Panc1 (cell line): ENCODE results near the gene HOXB3. TPM values are rescaled to one million over a fixed set of nuclear protein-coding genes. Genes with fewer than 3 reads are reported as not detected.

Source experiments
- ATAC-seq: fragments of 200-7000 bp; cut with Tn5 transposase; 2 replicates; pipeline ENCODE4 v1.9.1; 2020; ENCODE audit warnings: mild to moderate bottlenecking, moderate library complexity
- BruUV-seq: library from RNA; stranded (reverse); fragments of 400-500 nt; replicated peaks from 2 replicates; lab custom pipeline; 2021; lab: Mats Ljungman, UMichigan
- CTCF ChIA-PET: fragments of 300-600 bp; sonication (Branson Sonifier 250); formaldehyde crosslinking; loops from one replicate; lab custom pipeline; 2022; ENCODE audit warnings: antibody characterized with exemption; lab: Charles Lee
- POLR2A ChIA-PET: fragments of 300-600 bp; sonication (Branson Sonifier 250); formaldehyde crosslinking; loops from one replicate; lab custom pipeline; 2022; ENCODE audit warnings: antibody characterized with exemption; lab: Charles Lee
- DNase-seq: peaks from one replicate; pipeline ENCODE4 v3.0.0-alpha.2; 2010; ENCODE audit warnings: low read depth, low spot score
- H3K27ac ChIP-seq: 2 replicates; pipeline ENCODE4 v1.5.1; 2011; ENCODE audit warnings: mild to moderate bottlenecking, low read length, inconsistent platforms
- H3K27me3 ChIP-seq: fragments of 200-500 bp; sonication (Bioruptor generic); 2 replicates; pipeline ENCODE4 v1.6.0; 2014; ENCODE audit warnings: low read length, inconsistent platforms; ENCODE audit not compliant: control insufficient read depth, insufficient read depth
- H3K36me3 ChIP-seq: fragments of 200-500 bp; sonication (Bioruptor generic); 2 replicates; pipeline ENCODE4 v1.5.1; 2014; ENCODE audit warnings: inconsistent platforms, mild to moderate bottlenecking, low read length, moderate library complexity; ENCODE audit not compliant: control insufficient read depth, insufficient read depth
- H3K4me1 ChIP-seq: 2 replicates; pipeline ENCODE4 v1.5.1; 2011; ENCODE audit warnings: inconsistent platforms, mild to moderate bottlenecking, low read length, moderate library complexity; ENCODE audit not compliant: control insufficient read depth, insufficient read depth
- H3K4me3 ChIP-seq, 2 experiments: 2 replicates each; pipeline ENCODE4 v1.5.1; 2011 to 2012; ENCODE audit warnings: low read depth in 2 of 2, low read length in 2 of 2, mild to moderate bottlenecking in 2 of 2, inconsistent platforms in 1 of 2, moderate library complexity in 1 of 2
- H3K9me3 ChIP-seq: fragments of 200-500 bp; sonication (Bioruptor generic); 2 replicates; pipeline ENCODE4 v1.5.1; 2014; ENCODE audit warnings: low read depth, mild to moderate bottlenecking, inconsistent platforms, low read length, moderate library complexity; ENCODE audit not compliant: control insufficient read depth, insufficient read depth
- POLR2AphosphoS5 ChIP-seq: IDR thresholded peaks from 2 replicates; pipeline ENCODE4 v1.6.1; 2012; ENCODE audit warnings: mild to moderate bottlenecking, low read depth, low read length, moderate library complexity
- SIN3A ChIP-seq: IDR thresholded peaks from 2 replicates; pipeline ENCODE4 v1.6.1; 2012; ENCODE audit warnings: low read depth, mild to moderate bottlenecking, low read length, moderate library complexity, borderline replicate concordance; ENCODE audit not compliant: insufficient read depth
- TCF7L2 ChIP-seq: IDR thresholded peaks from 2 replicates; pipeline ENCODE4 v1.6.1; 2011; ENCODE audit warnings: mild to moderate bottlenecking, low read depth, low read length, inconsistent platforms
- in situ Hi-C: cut with HindIII; loops from 2 replicates; pipeline ENCODE4 v1.10.0; 2016; ENCODE audit warnings: low sequenced_read_pairs, low pct_unique_long_range_greater_than_20kb
- intact Hi-C: fragments of 100-400 bp; cut with micrococcal nuclease; formaldehyde crosslinking; loops from one replicate; pipeline ENCODE4 v1.10.0; 2022; ENCODE audit not compliant: unreplicated experiment
- total RNA-seq: library from RNA; stranded (reverse); gene quantifications from one replicate; pipeline ENCODE4 v1.2.1, GENCODE V29; 2021; ENCODE audit not compliant: unreplicated experiment
- TF ChIP-seq, protein P1 (sequence below), 2 experiments: IDR thresholded peaks; 2 replicates each; pipeline ENCODE4 v1.6.1; 2011 to 2012; ENCODE audit warnings: low read depth in 2 of 2, control low read depth in 1 of 2, low read length in 1 of 2, mild to moderate bottlenecking in 1 of 2, moderate library complexity in 1 of 2; ENCODE audit not compliant: insufficient read depth in 1 of 2
- TF ChIP-seq, protein P2 (sequence below): fragments of 450-650 bp; IDR thresholded peaks from 2 replicates; pipeline ENCODE4 v1.5.1; 2017; ENCODE audit warnings: mild to moderate bottlenecking

HOXB3 gene
- total RNA-seq, 1 experiment from 2014 or later: 127 TPM

DNA sequence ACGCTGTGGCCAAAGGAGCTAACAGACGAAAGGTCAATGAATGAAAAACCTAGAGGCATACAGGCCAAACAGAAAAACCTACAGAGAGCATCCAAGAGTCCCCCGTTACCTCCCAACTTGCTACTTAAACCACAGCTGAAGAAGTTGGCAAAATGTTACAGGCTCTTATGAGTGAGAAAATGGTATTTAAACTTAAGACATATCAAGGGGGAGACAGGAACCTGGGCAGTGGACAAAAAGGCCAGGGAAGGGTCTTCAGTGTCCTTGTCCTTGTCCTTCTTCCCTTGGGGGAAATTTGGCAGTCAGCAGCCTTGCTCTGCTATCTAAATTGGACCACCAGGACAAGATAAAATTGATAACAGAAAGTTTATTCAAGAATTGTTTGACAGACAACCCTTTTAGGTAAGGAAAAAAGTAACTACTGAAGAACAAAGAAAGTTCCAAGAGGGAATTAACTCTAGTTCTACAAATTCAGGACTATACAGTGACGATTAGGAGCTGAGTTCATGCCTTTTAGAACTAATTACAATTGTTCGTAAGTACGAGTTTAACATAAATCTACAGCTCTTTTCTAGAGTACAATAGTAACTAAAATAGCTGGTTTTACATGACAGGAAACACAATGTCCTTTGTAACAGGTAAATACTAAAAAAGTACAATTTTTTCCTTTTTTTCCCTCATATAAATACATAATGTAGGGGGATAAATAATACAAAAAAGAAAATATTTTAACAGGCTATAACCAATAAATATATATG, 41.3 kb downstream of the HOXB3 start:
- DNase-seq (no peak), ATAC-seq (no peak)
- peak overlapping the region in 1 of 2 experiments; percentile 43; a peak in 2 of 4 replicates for H3K4me3 ChIP-seq
- no TSS peak for BruUV-seq
- POLR2A ChIA-PET: interaction anchor here (0.9 kb wide), 1 partner anchor 44 kb away, joined by 4 read pairs; no protein-coding TSS in a partner anchor
- intact Hi-C loops (no loop called here), in situ Hi-C loops (no loop called here)
- TF ChIP-seq, protein P1, sequence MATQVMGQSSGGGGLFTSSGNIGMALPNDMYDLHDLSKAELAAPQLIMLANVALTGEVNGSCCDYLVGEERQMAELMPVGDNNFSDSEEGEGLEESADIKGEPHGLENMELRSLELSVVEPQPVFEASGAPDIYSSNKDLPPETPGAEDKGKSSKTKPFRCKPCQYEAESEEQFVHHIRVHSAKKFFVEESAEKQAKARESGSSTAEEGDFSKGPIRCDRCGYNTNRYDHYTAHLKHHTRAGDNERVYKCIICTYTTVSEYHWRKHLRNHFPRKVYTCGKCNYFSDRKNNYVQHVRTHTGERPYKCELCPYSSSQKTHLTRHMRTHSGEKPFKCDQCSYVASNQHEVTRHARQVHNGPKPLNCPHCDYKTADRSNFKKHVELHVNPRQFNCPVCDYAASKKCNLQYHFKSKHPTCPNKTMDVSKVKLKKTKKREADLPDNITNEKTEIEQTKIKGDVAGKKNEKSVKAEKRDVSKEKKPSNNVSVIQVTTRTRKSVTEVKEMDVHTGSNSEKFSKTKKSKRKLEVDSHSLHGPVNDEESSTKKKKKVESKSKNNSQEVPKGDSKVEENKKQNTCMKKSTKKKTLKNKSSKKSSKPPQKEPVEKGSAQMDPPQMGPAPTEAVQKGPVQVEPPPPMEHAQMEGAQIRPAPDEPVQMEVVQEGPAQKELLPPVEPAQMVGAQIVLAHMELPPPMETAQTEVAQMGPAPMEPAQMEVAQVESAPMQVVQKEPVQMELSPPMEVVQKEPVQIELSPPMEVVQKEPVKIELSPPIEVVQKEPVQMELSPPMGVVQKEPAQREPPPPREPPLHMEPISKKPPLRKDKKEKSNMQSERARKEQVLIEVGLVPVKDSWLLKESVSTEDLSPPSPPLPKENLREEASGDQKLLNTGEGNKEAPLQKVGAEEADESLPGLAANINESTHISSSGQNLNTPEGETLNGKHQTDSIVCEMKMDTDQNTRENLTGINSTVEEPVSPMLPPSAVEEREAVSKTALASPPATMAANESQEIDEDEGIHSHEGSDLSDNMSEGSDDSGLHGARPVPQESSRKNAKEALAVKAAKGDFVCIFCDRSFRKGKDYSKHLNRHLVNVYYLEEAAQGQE (IDR thresholded peaks at IDR 0.05; ENCODE audit: insufficient read depth in 1 of 2, low read depth in 2 of 2, low read length in 1 of 2): no peak
- TF ChIP-seq TCF7L2: no peak
- TF ChIP-seq, protein P2, sequence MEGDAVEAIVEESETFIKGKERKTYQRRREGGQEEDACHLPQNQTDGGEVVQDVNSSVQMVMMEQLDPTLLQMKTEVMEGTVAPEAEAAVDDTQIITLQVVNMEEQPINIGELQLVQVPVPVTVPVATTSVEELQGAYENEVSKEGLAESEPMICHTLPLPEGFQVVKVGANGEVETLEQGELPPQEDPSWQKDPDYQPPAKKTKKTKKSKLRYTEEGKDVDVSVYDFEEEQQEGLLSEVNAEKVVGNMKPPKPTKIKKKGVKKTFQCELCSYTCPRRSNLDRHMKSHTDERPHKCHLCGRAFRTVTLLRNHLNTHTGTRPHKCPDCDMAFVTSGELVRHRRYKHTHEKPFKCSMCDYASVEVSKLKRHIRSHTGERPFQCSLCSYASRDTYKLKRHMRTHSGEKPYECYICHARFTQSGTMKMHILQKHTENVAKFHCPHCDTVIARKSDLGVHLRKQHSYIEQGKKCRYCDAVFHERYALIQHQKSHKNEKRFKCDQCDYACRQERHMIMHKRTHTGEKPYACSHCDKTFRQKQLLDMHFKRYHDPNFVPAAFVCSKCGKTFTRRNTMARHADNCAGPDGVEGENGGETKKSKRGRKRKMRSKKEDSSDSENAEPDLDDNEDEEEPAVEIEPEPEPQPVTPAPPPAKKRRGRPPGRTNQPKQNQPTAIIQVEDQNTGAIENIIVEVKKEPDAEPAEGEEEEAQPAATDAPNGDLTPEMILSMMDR: no peak
- no peak for TF ChIP-seq SIN3A
- TF ChIP-seq POLR2AphosphoS5: no peak; the same call in 1 of the 2 replicates
- H3K9me3 ChIP-seq: no peaks in the 10 kb centered on the region
- peaks cover 82% of the 10 kb centered on the region for H3K4me1 ChIP-seq
- CTCF ChIA-PET: interaction anchor here (0.6 to 1.3 kb wide), 3 partner anchors 11 to 69 kb away, joined by 3 to 10 read pairs (median 3); no protein-coding TSS in a partner anchor
- peak overlapping the region; percentile 98 for H3K27ac ChIP-seq
- H3K36me3 ChIP-seq: peaks cover 25% of the 10 kb centered on the region
- H3K27me3 ChIP-seq: no peaks in the 10 kb centered on the region

DNA sequence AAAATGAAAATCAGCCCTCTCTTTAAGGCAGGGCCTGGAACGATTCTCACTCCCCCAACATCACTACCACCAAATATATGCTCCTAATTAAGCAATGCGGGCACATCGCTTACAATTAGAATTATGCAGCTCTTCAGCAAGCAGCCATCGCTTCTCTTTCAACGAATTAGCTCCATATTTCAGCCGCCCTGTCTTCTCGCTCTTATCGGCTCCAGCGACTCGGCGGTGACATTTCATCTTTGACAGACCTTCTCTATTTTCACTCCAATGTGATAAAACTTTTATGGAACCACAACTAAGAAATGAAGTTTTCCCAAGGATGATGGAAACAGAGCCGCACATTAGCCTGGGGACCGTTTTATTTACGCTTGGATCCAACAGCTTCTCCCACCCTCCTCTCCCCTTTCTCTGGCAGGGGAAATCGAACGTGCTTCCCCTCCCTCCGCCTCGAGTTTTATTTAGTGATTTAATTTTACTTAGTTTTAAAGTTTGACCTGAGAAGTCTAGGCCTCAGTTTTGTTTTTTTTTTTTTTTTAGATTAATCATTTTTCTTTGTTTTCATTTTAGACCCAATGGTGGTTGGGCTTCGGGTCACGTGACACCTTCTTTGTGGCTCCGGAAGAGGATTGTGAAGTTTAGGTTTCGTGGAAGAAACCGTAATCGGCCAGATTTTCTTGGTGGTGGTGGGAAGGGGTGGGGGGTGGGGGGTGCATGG, 42.1 kb downstream of the HOXB3 start:
- intact Hi-C loops (no loop called here), in situ Hi-C loops (no loop called here)
- no peaks in the 10 kb centered on the region for H3K27me3 ChIP-seq
- H3K9me3 ChIP-seq: no peaks in the 10 kb centered on the region
- peak overlapping the region; percentile 15 to 43 for H3K4me3 ChIP-seq
- ATAC-seq: no peak
- H3K27ac ChIP-seq: peak overlapping the region; percentile 98
- H3K4me1 ChIP-seq: peaks cover 75% of the 10 kb centered on the region
- peak; percentile 96 for TF ChIP-seq TCF7L2
- TF ChIP-seq, protein P1 (IDR thresholded peaks at IDR 0.05; ENCODE audit: insufficient read depth in 1 of 2, low read depth in 2 of 2, low read length in 1 of 2): no peak
- TF ChIP-seq, protein P2: no peak
- peak; percentile 70; the same call in 1 of the 2 replicates for TF ChIP-seq POLR2AphosphoS5
- no peak for TF ChIP-seq SIN3A
- no TSS peak for BruUV-seq
- H3K36me3 ChIP-seq: peaks cover 23% of the 10 kb centered on the region
- POLR2A ChIA-PET: interaction anchor here (0.5 to 0.6 kb wide), 2 partner anchors 38 to 46 kb away, joined by 4 to 11 read pairs; no protein-coding TSS in a partner anchor
- CTCF ChIA-PET: interaction anchor here (0.6 to 1.3 kb wide), 4 partner anchors 12 to 70 kb away, joined by 3 to 15 read pairs (median 6); no protein-coding TSS in a partner anchor
- DNase-seq: no peak
